H9 (cell line): Measurements from ENCODE around the gene DMD. TPM values are rescaled to one million over a fixed set of nuclear protein-coding genes. Genes with fewer than 3 reads are reported as not detected.

Source experiments
- DNase-seq: peaks from one replicate; pipeline ENCODE4 v3.0.0-alpha.2; 2017
- H2AFZ ChIP-seq: one replicate; pipeline ENCODE4 v1.6.1; 2013; ENCODE audit warnings: mild to moderate bottlenecking, low read length, control low read depth, moderate library complexity
- H2AK5ac ChIP-seq: 2 replicates; pipeline ENCODE4 v1.6.1; 2013; ENCODE audit warnings: low read length, control low read depth, mixed read lengths; ENCODE audit not compliant: insufficient read length
- H2BK120ac ChIP-seq: one replicate; pipeline ENCODE4 v1.6.1; 2013; ENCODE audit warnings: low read depth, mild to moderate bottlenecking, low read length, control low read depth, inconsistent platforms; ENCODE audit not compliant: poor library complexity, severe bottlenecking
- H2BK12ac ChIP-seq: 2 replicates; pipeline ENCODE4 v1.6.1; 2013; ENCODE audit warnings: low read length, control low read depth, mixed read lengths, low read depth; ENCODE audit not compliant: insufficient read length
- H2BK15ac ChIP-seq: 2 replicates; pipeline ENCODE4 v1.6.1; 2013; ENCODE audit warnings: low read depth, low read length, control low read depth
- H2BK20ac ChIP-seq: one replicate; pipeline ENCODE4 v1.6.1; 2013; ENCODE audit warnings: low read depth, mild to moderate bottlenecking, low read length, control low read depth, inconsistent platforms; ENCODE audit not compliant: poor library complexity, severe bottlenecking
- H2BK5ac ChIP-seq: 2 replicates; pipeline ENCODE4 v1.6.1; 2013; ENCODE audit warnings: low read length, control low read depth, mixed read lengths; ENCODE audit not compliant: insufficient read length
- H3K14ac ChIP-seq: 2 replicates; pipeline ENCODE4 v1.6.1; 2013; ENCODE audit warnings: low read length, control low read depth; ENCODE audit not compliant: insufficient read depth
- H3K18ac ChIP-seq: 2 replicates; pipeline ENCODE4 v1.6.1; 2013; ENCODE audit warnings: low read depth, mild to moderate bottlenecking, mixed read lengths, low read length, control low read depth; ENCODE audit not compliant: insufficient read length
- H3K23ac ChIP-seq: 2 replicates; pipeline ENCODE4 v1.6.1; 2013; ENCODE audit warnings: low read length, control low read depth, mixed read lengths, low read depth; ENCODE audit not compliant: insufficient read length
- H3K23me2 ChIP-seq: 2 replicates; pipeline ENCODE4 v1.6.1; 2013; ENCODE audit warnings: low read depth, mild to moderate bottlenecking, mixed read lengths, low read length, control low read depth; ENCODE audit not compliant: insufficient read length, poor library complexity, severe bottlenecking
- H3K27ac ChIP-seq: 2 replicates; pipeline ENCODE4 v1.5.1; 2013; ENCODE audit warnings: low read length, control low read depth, mixed read lengths, low read depth; ENCODE audit not compliant: insufficient read length
- H3K27me3 ChIP-seq: 2 replicates; pipeline ENCODE4 v1.6.1; 2013; ENCODE audit warnings: low read length, control low read depth, inconsistent platforms; ENCODE audit not compliant: insufficient read depth
- H3K4ac ChIP-seq: 2 replicates; pipeline ENCODE4 v1.6.1; 2013; ENCODE audit warnings: low read depth, mild to moderate bottlenecking, control low read depth, inconsistent platforms, low read length, moderate library complexity
- H3K4me1 ChIP-seq: 2 replicates; pipeline ENCODE4 v1.6.1; 2013; ENCODE audit warnings: low read length, control low read depth, inconsistent platforms; ENCODE audit not compliant: insufficient read depth
- H3K4me2 ChIP-seq: 2 replicates; pipeline ENCODE4 v1.6.1; 2013; ENCODE audit warnings: low read length, control low read depth, mixed read lengths; ENCODE audit not compliant: insufficient read length, insufficient read depth
- H3K56ac ChIP-seq: 2 replicates; pipeline ENCODE4 v1.6.1; 2013; ENCODE audit warnings: low read depth, mild to moderate bottlenecking, mixed read lengths, low read length, control low read depth; ENCODE audit not compliant: insufficient read length
- H3K79me1 ChIP-seq: 2 replicates; pipeline ENCODE4 v1.6.1; 2013; ENCODE audit warnings: low read depth, mild to moderate bottlenecking, moderate library complexity, low read length, control low read depth, inconsistent platforms; ENCODE audit not compliant: insufficient read depth, poor library complexity, severe bottlenecking
- H3K79me2 ChIP-seq: 2 replicates; pipeline ENCODE4 v1.6.1; 2013; ENCODE audit warnings: low read length, control low read depth, inconsistent platforms; ENCODE audit not compliant: insufficient read depth
- H3K9ac ChIP-seq: 2 replicates; pipeline ENCODE4 v1.6.1; 2013; ENCODE audit warnings: low read length, control low read depth, mixed read lengths; ENCODE audit not compliant: insufficient read length; ENCODE audit errors: extremely low read depth
- H3K9me3 ChIP-seq: one replicate; pipeline ENCODE4 v1.6.1; 2013; ENCODE audit warnings: low read depth, low read length, inconsistent platforms; ENCODE audit not compliant: control insufficient read depth
- H3T11ph ChIP-seq: one replicate; pipeline ENCODE4 v1.6.1; 2013; ENCODE audit warnings: mild to moderate bottlenecking, low read length, control low read depth, inconsistent platforms
- H4K20me1 ChIP-seq: one replicate; pipeline ENCODE4 v1.6.1; 2013; ENCODE audit not compliant: control insufficient read depth, insufficient read length, insufficient read depth
- H4K5ac ChIP-seq: 2 replicates; pipeline ENCODE4 v1.6.1; 2013; ENCODE audit warnings: low read depth, mild to moderate bottlenecking, mixed read lengths, low read length, control low read depth; ENCODE audit not compliant: insufficient read length
- H4K8ac ChIP-seq: replicated peaks from 2 replicates; pipeline ENCODE4 v1.6.1; 2013; ENCODE audit warnings: low read length, control low read depth, mixed read lengths, low read depth; ENCODE audit not compliant: insufficient read length
- H4K91ac ChIP-seq: 2 replicates; pipeline ENCODE4 v1.6.1; 2013; ENCODE audit warnings: low read depth, mild to moderate bottlenecking, moderate library complexity, mixed read lengths, low read length, control low read depth; ENCODE audit not compliant: insufficient read length
- H3K27ac Mint-ChIP-seq, 3 experiments: 2 replicates in 2 of 3; 3 replicates in 1 of 3; pipeline ENCODE4 v1.8.0; 2020 to 2021; ENCODE audit warnings: mixed read lengths in 3 of 3, mild to moderate bottlenecking in 1 of 3, moderate library complexity in 1 of 3
- H3K27me3 Mint-ChIP-seq: 2 replicates; pipeline ENCODE4 v1.8.0; 2021; ENCODE audit warnings: low read depth, mild to moderate bottlenecking, moderate library complexity, mixed read lengths
- H3K36me3 Mint-ChIP-seq, 3 experiments: 2 replicates in 2 of 3; 3 replicates in 1 of 3; pipeline ENCODE4 v1.8.0; 2020 to 2021; ENCODE audit warnings: low read depth in 3 of 3, mixed read lengths in 3 of 3; ENCODE audit not compliant: insufficient read depth in 1 of 3
- H3K4me1 Mint-ChIP-seq, 2 experiments: 2 replicates each; pipeline ENCODE4 v1.8.0; 2020; ENCODE audit warnings: mixed read lengths in 2 of 2
- H3K4me3 Mint-ChIP-seq, 2 experiments: 2 replicates in 1 of 2; 3 replicates in 1 of 2; pipeline ENCODE4 v1.8.0; 2020 to 2021; ENCODE audit warnings: mild to moderate bottlenecking in 2 of 2, mixed read lengths in 2 of 2, moderate library complexity in 1 of 2
- H3K9me3 Mint-ChIP-seq, 2 experiments: 2 replicates in 1 of 2; 3 replicates in 1 of 2; pipeline ENCODE4 v1.8.0; 2020; ENCODE audit warnings: mild to moderate bottlenecking in 2 of 2, mixed read lengths in 2 of 2, moderate library complexity in 1 of 2
- WGBS: extraction: QIAGEN DNeasy Blood & Tissue Kit; methylation state at CpG from one replicate; pipeline ENCODE4 v1.1.7; 2013; ENCODE audit warnings: missing lambda C conversion rate, low lambda C conversion rate, mixed read lengths; ENCODE audit not compliant: insufficient read length; ENCODE audit errors: extremely low coverage; 5-methylcytosine and 5-hydroxymethylcytosine counted together
- total RNA-seq: library from RNA; stranded (reverse); gene quantifications from 2 replicates; pipeline ENCODE4 v1.2.1, GENCODE V29; 2021
- TF ChIP-seq, protein P1 (sequence below): fragments of 200-600 bp; sonication (generic); conservative IDR thresholded peaks from 3 replicates; pipeline ENCODE4 v1.8.0; 2021; ENCODE audit warnings: antibody characterized with exemption, mild to moderate bottlenecking

DMD gene
- total RNA-seq, 1 experiment from 2014 or later: 3.8 TPM

DNA sequence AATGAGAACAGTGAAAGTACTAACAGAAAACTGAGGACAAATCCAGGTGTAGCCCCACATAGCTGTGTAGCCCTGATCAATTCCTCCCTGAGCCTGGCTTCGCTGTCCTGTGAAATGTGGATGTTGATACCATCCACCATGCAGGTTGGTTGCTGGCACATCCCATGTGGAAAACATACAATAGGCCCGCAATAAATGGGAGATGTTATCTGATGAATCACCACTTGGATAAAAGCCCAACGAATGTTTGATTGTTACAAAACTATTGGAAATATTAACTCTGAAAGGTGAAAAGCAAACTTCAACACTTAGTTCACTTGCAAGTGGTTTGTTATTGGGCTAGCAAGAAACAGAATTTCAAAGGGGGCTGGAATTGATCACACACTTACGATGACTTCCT lies 1953.2 kb downstream of the DMD start:
- no CpG with 5 or more reads among the region's 4 CpGs for WGBS
- H3K27me3 Mint-ChIP-seq: no peaks in the 10 kb centered on the region; the same call in 1 of the 2 replicates

More for the DNA sequence above, 1953.2 kb downstream of the DMD start:
- no peak overlapping the region for H4K8ac ChIP-seq
- Mint-ChIP-seq H3K27ac (no peak overlapping the region; a peak in 1 of 7 replicates), H3K36me3 (no peaks in the 10 kb centered on the region; a peak in 1 of 7 replicates), H3K9me3 (peaks cover 47 to 58% of the 10 kb centered on the region in 2 experiments), H3K4me3 (no peak overlapping the region), H3K4me1 (peaks cover 0 to 17% of the 10 kb centered on the region in 2 experiments)
- TF ChIP-seq, protein P1, sequence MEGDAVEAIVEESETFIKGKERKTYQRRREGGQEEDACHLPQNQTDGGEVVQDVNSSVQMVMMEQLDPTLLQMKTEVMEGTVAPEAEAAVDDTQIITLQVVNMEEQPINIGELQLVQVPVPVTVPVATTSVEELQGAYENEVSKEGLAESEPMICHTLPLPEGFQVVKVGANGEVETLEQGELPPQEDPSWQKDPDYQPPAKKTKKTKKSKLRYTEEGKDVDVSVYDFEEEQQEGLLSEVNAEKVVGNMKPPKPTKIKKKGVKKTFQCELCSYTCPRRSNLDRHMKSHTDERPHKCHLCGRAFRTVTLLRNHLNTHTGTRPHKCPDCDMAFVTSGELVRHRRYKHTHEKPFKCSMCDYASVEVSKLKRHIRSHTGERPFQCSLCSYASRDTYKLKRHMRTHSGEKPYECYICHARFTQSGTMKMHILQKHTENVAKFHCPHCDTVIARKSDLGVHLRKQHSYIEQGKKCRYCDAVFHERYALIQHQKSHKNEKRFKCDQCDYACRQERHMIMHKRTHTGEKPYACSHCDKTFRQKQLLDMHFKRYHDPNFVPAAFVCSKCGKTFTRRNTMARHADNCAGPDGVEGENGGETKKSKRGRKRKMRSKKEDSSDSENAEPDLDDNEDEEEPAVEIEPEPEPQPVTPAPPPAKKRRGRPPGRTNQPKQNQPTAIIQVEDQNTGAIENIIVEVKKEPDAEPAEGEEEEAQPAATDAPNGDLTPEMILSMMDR: no peak
- H3K23me2 ChIP-seq: no peaks in the 10 kb centered on the region
- no peaks in the 10 kb centered on the region for H4K20me1 ChIP-seq
- H3K27me3 ChIP-seq: no peaks in the 10 kb centered on the region
- H3K4me1 ChIP-seq: no peaks in the 10 kb centered on the region
- H3K79me1 ChIP-seq: no peaks in the 10 kb centered on the region
- no peak overlapping the region for H3K27ac ChIP-seq
- H2BK12ac ChIP-seq: no peak overlapping the region
- H2BK120ac ChIP-seq: no peak overlapping the region
- H3K9ac ChIP-seq: no peak overlapping the region
- no peak overlapping the region for H3K56ac ChIP-seq
- no peak overlapping the region for H2BK15ac ChIP-seq
- no peak overlapping the region for H3K4me2 ChIP-seq
- no peak overlapping the region for H2AFZ ChIP-seq
- H4K5ac ChIP-seq: no peak overlapping the region
- H3T11ph ChIP-seq: no peak overlapping the region
- H3K9me3 ChIP-seq: no peaks in the 10 kb centered on the region
- H3K4ac ChIP-seq: no peak overlapping the region
- H3K18ac ChIP-seq: no peak overlapping the region
- H3K23ac ChIP-seq: no peak overlapping the region
- H3K14ac ChIP-seq: no peak overlapping the region
- H2BK20ac ChIP-seq: no peak overlapping the region
- H4K91ac ChIP-seq: no peak overlapping the region
- no peak for DNase-seq
- no peaks in the 10 kb centered on the region for H3K79me2 ChIP-seq
- no peak overlapping the region for H2BK5ac ChIP-seq
- H2AK5ac ChIP-seq: no peak overlapping the region
